GM19099 (cell line): ENCODE results near the gene SF3B5.

Experiments used
- POLR2A ChIP-seq: IDR thresholded peaks from 3 replicates; pipeline ENCODE4 v1.6.1; 2011; ENCODE audit warnings: low read depth; ENCODE audit not compliant: insufficient read length; ENCODE audit errors: extremely low read depth

SF3B5 gene

GRCh38 chr6:144122861-144123260 lies 27.5 kb upstream of the SF3B5 start:
- TF ChIP-seq POLR2A: no peak

DNA sequence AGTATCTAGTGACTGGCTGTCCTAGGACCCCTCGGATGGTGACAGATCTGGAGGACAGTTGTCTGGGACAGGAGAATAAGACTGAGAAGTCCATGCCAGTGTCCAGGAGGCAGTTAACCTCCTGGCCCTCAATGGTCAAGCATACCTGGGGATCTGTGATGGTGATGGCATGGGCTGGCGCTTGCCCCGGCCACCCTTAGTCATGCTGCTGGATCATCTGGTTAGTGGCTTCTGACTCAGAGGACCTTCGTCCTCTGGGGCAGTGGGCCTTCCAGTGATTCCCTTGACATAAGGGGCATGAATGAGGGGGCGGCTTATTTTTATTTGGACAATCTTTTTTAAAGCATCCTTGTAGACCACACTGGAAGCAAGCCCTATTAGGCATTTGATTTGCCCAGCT lies 24.0 kb upstream of the SF3B5 start:
- no peak for TF ChIP-seq POLR2A

DNA sequence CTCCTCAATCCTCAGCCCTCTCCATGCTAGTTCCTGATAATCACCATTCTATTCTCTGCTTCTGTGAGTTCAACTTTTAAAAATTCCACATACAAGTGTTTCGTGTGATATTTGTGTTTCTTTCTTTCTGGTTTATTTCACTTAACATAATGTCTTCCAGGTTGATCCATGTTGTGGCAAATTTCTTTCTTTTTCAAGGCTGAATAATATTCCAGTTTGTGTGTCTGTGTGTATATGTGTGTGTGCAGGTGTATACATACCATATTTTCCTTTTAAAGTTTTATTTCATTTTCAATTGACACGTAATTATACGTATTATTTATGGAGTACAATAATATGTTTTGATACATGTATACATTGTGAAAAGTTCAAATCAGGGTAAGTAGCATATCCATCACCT lies 19.8 kb upstream of the SF3B5 start:
- TF ChIP-seq POLR2A: no peak

GRCh38 chr6:144113366-144113765 lies 18.0 kb upstream of the SF3B5 start:
- TF ChIP-seq POLR2A: no peak

DNA sequence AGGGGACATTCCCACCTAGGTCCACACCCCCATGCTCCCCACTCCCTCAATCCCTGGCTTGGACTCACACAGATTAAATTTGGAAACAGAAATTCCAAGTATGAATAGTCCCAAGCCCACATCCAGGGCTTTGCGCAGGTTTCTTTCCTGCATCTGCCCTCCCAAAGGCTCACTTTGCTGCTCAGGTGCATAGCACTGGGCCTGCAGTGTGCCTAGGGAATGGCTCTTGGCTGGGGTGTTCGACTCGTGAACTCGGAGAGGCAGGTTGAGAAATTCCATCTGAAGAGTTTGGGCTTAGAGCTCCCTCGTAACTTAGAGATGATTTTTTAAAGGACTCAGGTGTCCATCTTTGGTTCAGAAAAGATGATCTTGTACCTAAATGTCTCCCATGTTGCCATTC lies 14.8 kb upstream of the SF3B5 start:
- TF ChIP-seq POLR2A: no peak

- TF ChIP-seq POLR2A: no peak
Measured at GRCh38 chr6:144106206-144106605, 10.8 kb upstream of the SF3B5 start.

- TF ChIP-seq POLR2A: no peak
Measured at GRCh38 chr6:144104898-144105487, 9.6 kb upstream of the SF3B5 start.

DNA sequence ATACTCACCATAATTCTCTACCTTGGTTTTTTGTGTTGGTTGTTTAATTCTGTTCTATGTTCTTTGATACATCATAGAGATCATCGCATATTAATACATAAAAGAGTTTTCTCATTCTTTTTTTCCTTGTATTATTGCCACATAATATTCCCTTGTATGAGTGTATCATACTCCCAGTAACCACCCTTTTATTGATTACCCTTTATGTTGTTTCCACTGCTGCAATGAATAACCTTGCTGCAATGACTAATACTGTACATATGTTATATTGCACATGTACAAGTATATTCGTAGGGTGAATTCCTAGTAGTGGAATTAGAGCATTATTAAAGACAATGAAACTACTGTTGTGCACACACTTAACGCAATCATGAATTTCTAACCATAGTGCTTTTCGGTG lies 9.1 kb upstream of the SF3B5 start:
- TF ChIP-seq POLR2A: no peak

- TF ChIP-seq POLR2A: no peak
Measured at GRCh38 chr6:144103026-144103563, 7.7 kb upstream of the SF3B5 start.

GRCh38 chr6:144098993-144099392 lies 3.6 kb upstream of the SF3B5 start:
- no peak for TF ChIP-seq POLR2A

DNA sequence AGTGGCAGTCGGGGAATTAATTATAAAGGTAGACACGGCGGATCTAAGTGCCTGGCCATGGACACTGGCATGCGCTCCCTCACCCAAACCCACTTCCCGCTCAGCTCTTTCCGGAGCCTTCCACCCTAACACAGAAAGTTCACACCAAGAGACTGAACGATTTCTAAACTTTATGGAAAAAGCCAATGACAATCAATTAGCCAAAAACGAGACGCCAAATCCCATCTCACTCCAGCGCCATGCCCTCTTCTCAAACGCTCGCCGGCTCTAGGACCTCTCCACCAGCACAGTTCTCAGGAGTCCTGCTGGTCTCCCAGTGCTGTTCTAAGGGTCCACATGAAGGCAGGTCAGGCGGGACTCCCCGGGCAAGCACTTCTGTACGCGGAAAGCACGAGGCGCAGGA lies 641 bp downstream of the SF3B5 start:
- no peak for TF ChIP-seq POLR2A

GRCh38 chr6:144093658-144094057 lies 1.7 kb downstream of the SF3B5 start:
- TF ChIP-seq POLR2A: no peak

GRCh38 chr6:144093236-144093635 lies 2.1 kb downstream of the SF3B5 start:
- TF ChIP-seq POLR2A: no peak

DNA sequence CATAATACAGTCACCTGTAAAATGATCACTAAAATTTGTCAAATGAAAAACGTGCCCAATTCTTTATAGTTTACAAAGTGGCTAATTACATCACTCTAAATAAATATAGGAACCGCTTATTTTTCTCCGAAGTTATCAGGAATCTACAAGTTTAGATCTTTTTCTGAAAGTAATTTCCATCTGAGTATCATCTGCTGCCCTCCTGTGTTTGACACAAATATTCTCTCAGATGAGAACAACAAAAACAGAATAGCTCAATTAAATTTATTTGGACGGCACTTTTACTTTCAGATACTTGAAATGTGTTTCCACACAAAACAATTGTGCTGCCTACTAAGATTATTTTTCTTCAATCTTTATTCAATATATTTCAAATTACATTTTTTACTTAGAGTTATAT lies 5.0 kb downstream of the SF3B5 start:
- no peak for TF ChIP-seq POLR2A

DNA sequence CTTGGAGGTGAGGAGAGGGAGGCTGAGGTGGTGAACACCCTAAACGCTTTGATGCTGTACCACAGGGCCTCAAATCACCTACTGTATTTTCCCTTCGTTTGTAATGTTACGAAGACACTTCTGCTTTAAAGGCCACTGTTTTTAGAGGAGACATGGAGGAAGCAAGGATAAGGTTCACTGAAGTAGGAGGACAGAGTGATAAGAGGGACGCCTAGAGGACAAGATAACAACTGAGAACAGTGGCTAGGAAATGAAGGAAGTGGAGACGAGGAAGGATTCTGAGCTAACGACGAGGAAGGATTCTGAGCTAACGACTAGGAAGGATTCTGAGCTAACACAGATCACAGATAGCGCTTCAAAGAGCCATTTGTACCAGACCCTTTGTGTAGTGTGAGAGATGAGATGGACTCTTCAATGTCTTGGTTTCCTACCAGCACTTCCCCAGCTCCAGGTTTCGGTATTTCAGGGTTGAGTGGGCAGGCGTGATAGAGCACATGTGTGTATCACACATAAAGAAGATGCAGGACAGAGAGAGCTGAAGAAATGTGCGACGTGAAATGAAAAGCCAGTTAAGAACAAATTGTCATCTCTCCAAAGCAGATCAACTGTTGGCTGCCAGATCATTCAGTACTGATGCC lies 7.5 kb downstream of the SF3B5 start:
- TF ChIP-seq POLR2A: no peak

GRCh38 chr6:144086959-144087358 lies 8.4 kb downstream of the SF3B5 start:
- TF ChIP-seq POLR2A: no peak

GRCh38 chr6:144083172-144083571 lies 12.2 kb downstream of the SF3B5 start:
- TF ChIP-seq POLR2A: no peak

GRCh38 chr6:144077871-144078270 lies 17.5 kb downstream of the SF3B5 start:
- no peak for TF ChIP-seq POLR2A

GRCh38 chr6:144075875-144076274 lies 19.5 kb downstream of the SF3B5 start:
- no peak for TF ChIP-seq POLR2A
